OCI-LY7 (cell line): ENCODE data around the gene SIAH1.

ENCODE experiments used
- EZH2phosphoT487 ChIP-seq: fragments of 200-600 bp; sonication (generic); IDR thresholded peaks from 2 replicates; pipeline ENCODE4 v1.6.1; 2018; ENCODE audit warnings: low read depth, borderline replicate concordance, mild to moderate bottlenecking, mixed run types, antibody characterized with exemption, low read length, moderate library complexity, mixed read lengths
- TF ChIP-seq, protein P1 (sequence below): fragments of 200-600 bp; sonication (generic); conservative IDR thresholded peaks from 2 replicates; pipeline ENCODE4 v1.5.1; 2014; ENCODE audit warnings: mild to moderate bottlenecking, antibody characterized with exemption, low read length, moderate library complexity, mixed read lengths

DNA sequence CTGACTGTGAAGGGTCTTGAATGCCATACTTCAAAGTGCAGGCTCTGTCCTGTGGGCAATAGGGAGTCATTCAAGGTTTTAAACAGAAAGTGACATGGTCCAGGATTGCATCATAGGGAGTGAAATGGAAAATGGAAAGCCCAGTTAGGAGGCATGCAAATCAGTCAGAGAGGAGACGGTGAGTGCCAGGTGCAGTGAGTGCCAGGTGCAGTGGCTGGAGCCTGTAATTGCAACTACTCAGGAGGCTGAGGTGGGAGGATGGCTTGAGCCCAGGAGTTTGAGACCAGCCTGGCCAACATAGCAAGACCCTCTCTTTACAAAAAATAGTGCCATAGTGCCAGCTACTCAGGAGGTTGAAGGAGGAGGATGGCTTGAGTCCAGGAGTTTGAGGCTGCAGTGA lies 35.2 kb upstream of the SIAH1 start:
- TF ChIP-seq, protein P1, sequence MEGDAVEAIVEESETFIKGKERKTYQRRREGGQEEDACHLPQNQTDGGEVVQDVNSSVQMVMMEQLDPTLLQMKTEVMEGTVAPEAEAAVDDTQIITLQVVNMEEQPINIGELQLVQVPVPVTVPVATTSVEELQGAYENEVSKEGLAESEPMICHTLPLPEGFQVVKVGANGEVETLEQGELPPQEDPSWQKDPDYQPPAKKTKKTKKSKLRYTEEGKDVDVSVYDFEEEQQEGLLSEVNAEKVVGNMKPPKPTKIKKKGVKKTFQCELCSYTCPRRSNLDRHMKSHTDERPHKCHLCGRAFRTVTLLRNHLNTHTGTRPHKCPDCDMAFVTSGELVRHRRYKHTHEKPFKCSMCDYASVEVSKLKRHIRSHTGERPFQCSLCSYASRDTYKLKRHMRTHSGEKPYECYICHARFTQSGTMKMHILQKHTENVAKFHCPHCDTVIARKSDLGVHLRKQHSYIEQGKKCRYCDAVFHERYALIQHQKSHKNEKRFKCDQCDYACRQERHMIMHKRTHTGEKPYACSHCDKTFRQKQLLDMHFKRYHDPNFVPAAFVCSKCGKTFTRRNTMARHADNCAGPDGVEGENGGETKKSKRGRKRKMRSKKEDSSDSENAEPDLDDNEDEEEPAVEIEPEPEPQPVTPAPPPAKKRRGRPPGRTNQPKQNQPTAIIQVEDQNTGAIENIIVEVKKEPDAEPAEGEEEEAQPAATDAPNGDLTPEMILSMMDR: no peak
- no peak for TF ChIP-seq EZH2phosphoT487
